HepG2 (cell line): ENCODE data around the gene WDR18. TPM values are rescaled to one million over a fixed set of nuclear protein-coding genes. Genes with fewer than 3 reads are reported as not detected.
A peak's percentile ranks its signal among the peaks of the same experiment; 100 is the strongest.

Source experiments
- FOSL2 ChIP-seq: sonication (generic); formaldehyde crosslinking; IDR thresholded peaks from 2 replicates; pipeline ENCODE4 v1.4.0; 2020; ENCODE audit warnings: missing genetic modification reagents
- HIC2 ChIP-seq: sonication (generic); formaldehyde crosslinking; IDR thresholded peaks from 2 replicates; pipeline ENCODE4 v1.9.0; 2022; ENCODE audit warnings: low read depth, missing genetic modification reagents
- HNF1B ChIP-seq: sonication (generic); formaldehyde crosslinking; IDR thresholded peaks from 2 replicates; pipeline ENCODE4 v1.5.1; 2020; ENCODE audit warnings: mild to moderate bottlenecking, moderate library complexity, missing genetic modification reagents
- NFIC ChIP-seq: IDR thresholded peaks from 2 replicates; pipeline ENCODE4 v1.6.1; 2012; ENCODE audit warnings: mild to moderate bottlenecking, low read length, inconsistent platforms
- RELA ChIP-seq: sonication (generic); formaldehyde crosslinking; IDR thresholded peaks from 2 replicates; pipeline ENCODE4 v1.4.0; 2020; ENCODE audit warnings: missing genetic modification reagents
- SATB2 ChIP-seq: sonication (generic); formaldehyde crosslinking; IDR thresholded peaks from 2 replicates; pipeline ENCODE4 v1.5.0; 2020; ENCODE audit warnings: missing genetic modification reagents
- SPEN ChIP-seq: sonication (generic); formaldehyde crosslinking; IDR thresholded peaks from 2 replicates; pipeline ENCODE4 v1.5.1; 2020; ENCODE audit warnings: low read depth, mild to moderate bottlenecking, missing genetic modification reagents
- TARDBP ChIP-seq: sonication (generic); formaldehyde crosslinking; IDR thresholded peaks from 2 replicates; pipeline ENCODE4 v1.8.0; 2022; ENCODE audit warnings: mild to moderate bottlenecking, missing genetic modification reagents
- TGIF2 ChIP-seq: IDR thresholded peaks from 2 replicates; pipeline ENCODE4 v1.6.1; 2016; ENCODE audit warnings: control low read depth, missing compliant biosample characterization
- ZBTB21 ChIP-seq: sonication (generic); formaldehyde crosslinking; IDR thresholded peaks from 2 replicates; pipeline ENCODE4 v1.4.0; 2020; ENCODE audit warnings: missing genetic modification reagents
- ZFP36L2 ChIP-seq: sonication (generic); formaldehyde crosslinking; IDR thresholded peaks from 2 replicates; pipeline ENCODE4 v1.4.0; 2020; ENCODE audit warnings: missing genetic modification reagents
- ZNF260 ChIP-seq: sonication (generic); formaldehyde crosslinking; IDR thresholded peaks from 2 replicates; pipeline ENCODE4 v1.4.0; 2020; ENCODE audit warnings: missing genetic modification reagents, low read depth, mild to moderate bottlenecking, borderline replicate concordance
- ZNF318 ChIP-seq: sonication (generic); formaldehyde crosslinking; IDR thresholded peaks from 2 replicates; pipeline ENCODE4 v1.4.0; 2020; ENCODE audit warnings: mild to moderate bottlenecking, missing genetic modification reagents
- ZNF503 ChIP-seq: sonication (generic); formaldehyde crosslinking; IDR thresholded peaks from 2 replicates; pipeline ENCODE4 v1.4.0; 2020; ENCODE audit warnings: missing genetic modification reagents
- ZNF879 ChIP-seq: sonication (generic); formaldehyde crosslinking; IDR thresholded peaks from 2 replicates; pipeline ENCODE4 v1.8.1; 2023; ENCODE audit warnings: missing genetic modification reagents
- ZSCAN29 ChIP-seq: sonication (generic); formaldehyde crosslinking; conservative IDR thresholded peaks from 2 replicates; pipeline ENCODE4 v1.4.0; 2020; ENCODE audit warnings: mild to moderate bottlenecking, missing genetic modification reagents
- polyA plus RNA-seq, 8 experiments: library from polyadenylated mRNA; depleted of rRNA in 3 of 8; stranded (reverse) in 7 of 8; unstranded in 1 of 8; fragments of >200 nt; fragmentation: Illumina TruSeq in 4 of 8; extraction: Trizol in 4 of 8; gene quantifications; 2 replicates each; pipeline versions ENCODE4 v1.2.1 to v1.2.3, GENCODE V29; 2011 to 2016; ENCODE audit warnings: low read depth in 4 of 8, missing spikeins in 1 of 8, mixed read lengths in 1 of 8; ENCODE audit not compliant: insufficient read depth in 1 of 8
- total RNA-seq, 5 experiments: library from RNA; depleted of rRNA; stranded (reverse); fragments of >200 nt; fragmentation: Illumina TruSeq; extraction: Trizol; gene quantifications; 2 replicates each; pipeline ENCODE4 v1.2.3, GENCODE V29; 2016; ENCODE audit warnings: low read depth in 1 of 5

WDR18 gene
- total and polyA plus RNA-seq, 2 of the 13 experiments (the other 11 are each of a cell fraction or from before 2014, with no cell fraction given), result 36.4 to 47.6 TPM

- no peak for TF ChIP-seq ZFP36L2 (CRISPR knock-in tag)
- peak; percentile 98 for TF ChIP-seq TGIF2
- peak; percentile 81 for TF ChIP-seq FOSL2
- peak; percentile 99 for TF ChIP-seq HIC2 (CRISPR knock-in tag)
- 0 out of 2 replicates have a peak, but pooled peaks have one; percentile 27 for TF ChIP-seq ZBTB21 (CRISPR knock-in tag)
- TF ChIP-seq HNF1B (CRISPR knock-in tag), result peak; percentile 89
- no peak for TF ChIP-seq RELA
- no peak for TF ChIP-seq ZNF879
- TF ChIP-seq SATB2 (CRISPR knock-in tag), result 0 out of 2 replicates have a peak, but pooled peaks have one; percentile 59
- TF ChIP-seq ZSCAN29 (CRISPR knock-in tag), result 0 out of 2 replicates have a peak, but pooled peaks have one; percentile 36
- TF ChIP-seq SPEN (CRISPR knock-in tag), result peak; percentile 89
- peak; percentile 88 for TF ChIP-seq TARDBP (CRISPR knock-in tag)
- TF ChIP-seq ZNF260 (CRISPR knock-in tag), result no peak
- peak; percentile 71; the same call in 1 of the 2 replicates for TF ChIP-seq ZNF318 (CRISPR knock-in tag)
- peak; percentile 96 for TF ChIP-seq ZNF503 (CRISPR knock-in tag)
- no peak; the same call in 1 of the 2 replicates for TF ChIP-seq NFIC
Observed at GRCh38 chr19:934865-935479, 49.2 kb upstream of the WDR18 start (continued).
